ENCODE results near the gene RPLP2.

RPLP2 gene

GRCh38 chr11:824292-824880, 14.6 kb downstream of the RPLP2 start:
- DNase-seq (ENCODE audit: low read depth), result no peak

GRCh38 chr11:824942-825341, 15.2 kb downstream of the RPLP2 start:
- no peak for DNase-seq (ENCODE audit: low read depth)

GRCh38 chr11:825366-826226, 15.8 kb downstream of the RPLP2 start:
- DNase-seq (ENCODE audit: low read depth), result no peak

DNA sequence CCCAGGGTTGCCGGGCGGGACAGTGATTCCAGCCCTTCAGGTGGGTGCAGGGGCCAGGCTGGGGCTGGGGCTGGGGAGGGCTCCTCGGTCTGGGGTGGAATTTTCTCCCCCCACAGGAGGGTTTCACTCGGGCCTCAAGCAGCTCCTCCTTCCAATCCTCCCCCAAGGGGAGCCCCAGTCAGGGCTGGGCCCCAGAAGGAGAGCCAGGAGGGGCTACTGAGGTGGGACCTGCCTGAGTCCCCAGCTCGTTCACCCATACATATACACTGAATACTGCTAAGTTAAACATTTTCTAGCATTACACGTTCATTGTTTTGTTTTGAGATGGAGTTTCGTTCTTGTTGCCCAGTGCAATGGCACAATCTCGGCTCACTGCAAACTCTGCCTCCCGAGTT, 16.5 kb downstream of the RPLP2 start:
- DNase-seq (ENCODE audit: low read depth), result no peak

GRCh38 chr11:826836-827145, 17.0 kb downstream of the RPLP2 start:
- no peak for DNase-seq (ENCODE audit: low read depth)

- no peak for DNase-seq (ENCODE audit: low read depth)
Observed at GRCh38 chr11:827146-827896, 17.6 kb downstream of the RPLP2 start.

- DNase-seq (ENCODE audit: low read depth), result no peak
Observed at GRCh38 chr11:827897-828192, 18.1 kb downstream of the RPLP2 start, which contains the start of gene CRACR2B. TSS of gene CRACR2B (plus strand) at chr11:827919. CDS start at chr11:828608, 689 bp downstream.

DNA sequence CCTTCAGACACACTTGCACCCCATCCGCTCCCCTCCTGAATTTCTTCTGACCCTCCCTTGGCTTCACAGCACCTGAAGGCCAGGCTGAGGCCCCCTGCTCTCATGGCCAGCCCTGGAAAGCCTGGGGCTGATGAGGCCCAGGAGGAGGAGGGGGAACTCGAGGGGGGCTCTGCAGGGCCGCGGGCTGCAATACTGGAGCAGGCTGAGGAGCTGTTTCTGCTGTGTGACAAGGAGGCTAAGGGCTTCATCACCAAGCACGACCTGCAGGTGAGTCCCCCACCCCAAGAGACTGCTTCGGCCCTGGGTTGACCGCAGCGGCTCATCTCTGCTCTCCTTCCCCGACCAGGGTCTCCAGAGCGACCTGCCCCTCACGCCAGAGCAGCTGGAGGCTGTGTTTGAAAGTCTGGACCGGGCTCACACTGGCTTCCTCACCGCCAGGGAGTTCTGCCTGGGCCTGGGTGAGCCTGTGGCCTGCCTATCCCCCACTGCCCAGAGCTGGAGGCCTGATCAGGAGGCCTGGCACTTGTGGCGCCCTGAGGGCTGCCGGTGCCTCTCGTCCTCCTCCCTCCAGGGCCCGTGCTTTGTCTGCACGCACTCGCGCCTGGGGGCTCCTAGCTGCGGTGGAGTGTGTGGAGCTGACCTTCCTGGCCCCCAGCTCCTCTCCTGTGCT, 18.9 kb downstream of the RPLP2 start:
- no peak for DNase-seq (ENCODE audit: low read depth)

- DNase-seq (ENCODE audit: low read depth), result no peak
Observed at GRCh38 chr11:829176-829846, 19.5 kb downstream of the RPLP2 start.

- DNase-seq (ENCODE audit: low read depth), result no peak
Observed at GRCh38 chr11:829847-830294, 20.1 kb downstream of the RPLP2 start.

GRCh38 chr11:830295-831117, 20.7 kb downstream of the RPLP2 start:
- DNase-seq (ENCODE audit: low read depth), result peak; percentile 52

- DNase-seq (ENCODE audit: low read depth), result no peak
Observed at GRCh38 chr11:831118-831864, 21.5 kb downstream of the RPLP2 start.

GRCh38 chr11:831961-832528, 22.3 kb downstream of the RPLP2 start:
- no peak for DNase-seq (ENCODE audit: low read depth)

DNA sequence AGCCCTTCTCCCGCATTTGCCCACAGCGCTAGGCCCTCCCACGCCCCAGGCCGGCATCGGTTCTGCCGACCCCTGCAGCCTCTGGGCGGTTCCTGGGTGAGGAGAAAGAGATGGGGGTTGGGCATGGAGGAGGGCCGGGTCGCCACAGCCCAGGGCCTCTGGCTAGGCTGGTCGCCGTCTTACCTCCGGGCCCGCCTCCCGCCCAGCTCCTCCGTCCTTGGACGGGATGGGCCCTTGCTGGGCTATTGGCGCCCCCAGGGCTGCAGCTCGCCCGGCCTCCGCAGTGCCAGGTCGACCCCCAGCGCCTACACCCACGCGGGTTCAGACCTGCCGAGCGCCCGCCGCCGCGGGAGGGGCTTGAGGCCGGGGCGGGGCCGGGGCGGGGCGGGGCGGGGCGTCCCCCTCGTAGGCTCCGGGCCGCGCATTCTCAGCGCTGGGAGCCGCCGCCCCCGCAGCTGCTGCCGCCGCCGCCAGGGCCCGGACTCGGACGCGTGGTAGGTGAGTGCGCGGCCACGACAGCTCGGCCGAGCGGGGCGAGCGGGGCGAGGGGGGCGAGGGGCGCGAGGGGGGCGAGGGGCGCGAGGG, 22.9 kb downstream of the RPLP2 start, which contains the start of gene CD151:
TSS of gene CD151 (plus strand) at position 424 of the 585 bp plus-strand sequence. CDS start 3,118 bp downstream, outside the sequence.
- DNase-seq (ENCODE audit: low read depth), result no peak

- peak; percentile 37 for DNase-seq (ENCODE audit: low read depth)
Observed at GRCh38 chr11:833114-833791, 23.5 kb downstream of the RPLP2 start.

- no peak for DNase-seq (ENCODE audit: low read depth)
Observed at GRCh38 chr11:833849-834311, 24.1 kb downstream of the RPLP2 start.

DNA sequence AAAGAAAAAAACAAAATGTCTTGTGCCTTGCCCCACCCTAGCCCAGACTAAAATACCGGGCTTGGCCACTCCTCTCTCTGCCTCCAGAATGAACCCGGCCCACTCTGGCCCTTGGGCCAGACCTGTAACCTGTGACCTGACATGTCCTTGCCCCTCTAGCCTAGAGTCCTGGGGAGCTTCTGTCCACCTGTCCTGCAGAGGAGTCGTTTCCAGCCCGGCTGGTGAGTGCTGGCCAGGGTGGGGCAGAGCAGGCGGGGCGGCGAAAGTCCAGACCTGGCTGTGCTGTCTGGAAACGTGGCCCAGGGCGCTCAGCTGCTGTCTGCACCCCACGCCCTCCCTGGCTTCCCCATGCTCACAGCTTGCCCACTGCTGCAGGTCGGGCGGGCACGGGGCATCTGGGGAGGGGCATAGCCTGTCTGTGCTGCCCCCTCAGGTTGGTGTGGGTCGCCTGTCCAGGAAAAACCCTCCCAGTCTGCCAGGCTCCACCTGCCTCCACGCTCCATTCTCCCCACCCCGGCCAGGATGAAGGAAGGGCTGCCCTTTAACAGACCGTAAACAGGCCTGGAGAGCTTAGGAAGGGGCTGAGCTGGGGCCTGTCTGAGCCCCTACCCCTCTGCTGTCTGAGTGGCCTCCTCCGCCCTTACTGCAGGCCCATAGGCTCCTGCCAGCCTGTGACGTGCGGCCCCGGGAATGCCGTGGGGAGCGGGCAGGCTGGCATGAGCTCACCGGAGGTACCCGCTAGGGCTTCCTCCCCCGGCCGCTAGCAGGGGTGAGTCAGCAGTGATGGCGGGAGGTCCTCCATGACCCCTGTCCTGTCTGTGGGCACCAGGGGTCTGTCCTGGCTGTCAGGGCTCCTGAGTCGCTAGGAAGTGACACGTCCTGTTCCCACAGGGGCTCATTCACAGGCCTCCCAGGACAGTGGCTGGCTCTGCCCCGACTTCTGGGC, 24.9 kb downstream of the RPLP2 start:
- DNase-seq (ENCODE audit: low read depth), result no peak

DNA sequence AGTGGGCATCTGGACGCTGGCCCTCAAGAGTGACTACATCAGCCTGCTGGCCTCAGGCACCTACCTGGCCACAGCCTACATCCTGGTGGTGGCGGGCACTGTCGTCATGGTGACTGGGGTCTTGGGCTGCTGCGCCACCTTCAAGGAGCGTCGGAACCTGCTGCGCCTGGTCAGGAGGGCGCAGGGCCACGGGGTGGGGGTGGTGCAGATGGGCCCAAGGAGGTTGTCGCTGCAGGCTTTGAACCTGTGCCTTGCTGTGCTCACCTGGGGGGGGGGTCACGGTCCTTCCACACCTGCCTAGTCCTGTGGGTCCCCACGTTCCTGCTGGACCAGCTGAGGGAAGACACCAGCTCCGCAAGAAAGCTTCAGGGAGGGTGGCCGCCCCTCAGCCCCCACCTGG, 26.5 kb downstream of the RPLP2 start:
- DNase-seq (ENCODE audit: low read depth), result no peak
